Gastrocnemius medialis (tissue), 4 donors: ENCODE data around the gene ZNF860. TPM values are rescaled to one million over a fixed set of nuclear protein-coding genes. Genes with fewer than 3 reads are reported as not detected.

Experiments
- ATAC-seq, 2 donors: fragments of 150-250 bp; one replicate each; pipeline ENCODE4 v1.9.1; 2016
- DNase-seq, 2 donors: peaks; one replicate each; pipeline ENCODE4 v3.0.0-alpha.2; 2019
- H3K27ac ChIP-seq, 4 donors: fragments of 200-600 bp; sonication (generic); 1 replicate in 1 of 4; 2 replicates in 3 of 4; pipeline ENCODE4 v1.5.1; 2016 to 2018; ENCODE audit warnings: mild to moderate bottlenecking in 2 of 4, moderate library complexity in 1 of 4
- H3K27me3 ChIP-seq, 3 donors: fragments of 200-600 bp; sonication (generic) in 2 of 3; 1 replicate in 1 of 3; 2 replicates in 2 of 3; pipeline versions ENCODE4 v1.5.1 to v1.6.0; 2016 to 2019; ENCODE audit warnings: mild to moderate bottlenecking in 1 of 3, moderate library complexity in 1 of 3
- H3K36me3 ChIP-seq, 2 donors: fragments of 200-600 bp; sonication (generic) in 1 of 2; one replicate each; pipeline ENCODE4 v1.5.1; 2017 to 2018
- H3K4me1 ChIP-seq, 2 donors: fragments of 200-600 bp; sonication (generic) in 1 of 2; one replicate each; pipeline ENCODE4 v1.5.1; 2016 to 2017; ENCODE audit warnings: mild to moderate bottlenecking in 2 of 2
- H3K4me3 ChIP-seq, 4 donors: fragments of 200-600 bp; sonication (generic) in 3 of 4; 1 replicate in 1 of 4; 2 replicates in 3 of 4; pipeline ENCODE4 v1.5.1; 2016 to 2019; ENCODE audit warnings: mild to moderate bottlenecking in 2 of 4
- H3K9me3 ChIP-seq, 3 donors: fragments of 200-600 bp; sonication (generic) in 2 of 3; 1 replicate in 1 of 3; 2 replicates in 2 of 3; pipeline ENCODE4 v1.5.1; 2016 to 2019
- CTCF ChIP-seq, 5 experiments: fragments of 450-650 bp in 3 of 5; fragments of 200-600 bp in 2 of 5; sonication (generic) in 2 of 5; IDR thresholded peaks in 4 of 5; conservative IDR thresholded peaks in 1 of 5; 1 replicate in 4 of 5; 2 replicates in 1 of 5; pipeline ENCODE4 v1.5.1; 2016 to 2019; ENCODE audit warnings: antibody characterized with exemption in 5 of 5, mild to moderate bottlenecking in 3 of 5, moderate library complexity in 3 of 5
- POLR2A ChIP-seq, 2 donors: fragments of 450-650 bp; IDR thresholded peaks; one replicate each; pipeline ENCODE4 v1.6.1; 2017; ENCODE audit warnings: antibody characterized with exemption in 2 of 2, mild to moderate bottlenecking in 2 of 2, moderate library complexity in 2 of 2
- in situ Hi-C, 4 donors: fragments of 200-750 bp; cut with MboI; loops; one replicate each; pipeline versions ENCODE4 v1.15.0 to v1.8.0; 2017; ENCODE audit warnings: low sequenced_read_pairs in 4 of 4
- intact Hi-C: fragments of 100-400 bp; cut with DNase I; formaldehyde crosslinking; loops from one replicate; pipeline ENCODE4 v1.15.1; 2023; ENCODE audit warnings: low total_unique reads
- total RNA-seq, 4 donors: library from RNA; depleted of rRNA; stranded (reverse); fragments of >200 nt; gene quantifications; one replicate each; pipeline versions ENCODE4 v1.1.0 to v1.2.3, GENCODE V29; 2016

The ZNF860 gene
- total RNA-seq, 4 donors from 2014 or later: 0.07 TPM; not detected in 3

GRCh38 chr3:31952205-31952604 lies 29.3 kb upstream of the ZNF860 start:
- Histone ChIP-seq H3K9me3 (no peaks in the 10 kb centered on the region), H3K27ac (no peak overlapping the region), H3K4me3 (no peak overlapping the region), H3K27me3 (no peaks in the 10 kb centered on the region), H3K36me3 (peaks cover 0 to 2% of the 10 kb centered on the region in 2 donors), H3K4me1 (no peaks in the 10 kb centered on the region)
- in situ Hi-C loops: no loop called here
- ATAC-seq: no peak
- no peak for DNase-seq
- intact Hi-C loops: no loop called here
- TF ChIP-seq CTCF (IDR thresholded peaks at IDR 0.05 in 4 of 5, conservative IDR thresholded peaks at IDR 0.05 in 1 of 5): no peak
- TF ChIP-seq POLR2A (IDR thresholded peaks at IDR 0.05): no peak

GRCh38 chr3:31953091-31953490 lies 28.5 kb upstream of the ZNF860 start:
- Histone ChIP-seq H3K27me3 (no peaks in the 10 kb centered on the region), H3K4me1 (peaks cover 0 to 3% of the 10 kb centered on the region in 2 donors), H3K4me3 (no peak overlapping the region), H3K36me3 (peaks cover 0 to 2% of the 10 kb centered on the region in 2 donors), H3K27ac (no peak overlapping the region), H3K9me3 (no peaks in the 10 kb centered on the region)
- intact Hi-C loops: no loop called here
- in situ Hi-C loops: no loop called here
- DNase-seq (no peak), ATAC-seq (no peak)
- TF ChIP-seq CTCF (IDR thresholded peaks at IDR 0.05 in 4 of 5, conservative IDR thresholded peaks at IDR 0.05 in 1 of 5) (no peak), POLR2A (IDR thresholded peaks at IDR 0.05) (no peak)

GRCh38 chr3:31953636-31954035 lies 27.9 kb upstream of the ZNF860 start:
- intact Hi-C loops: no loop called here
- TF ChIP-seq POLR2A (IDR thresholded peaks at IDR 0.05) (no peak), CTCF (IDR thresholded peaks at IDR 0.05 in 4 of 5, conservative IDR thresholded peaks at IDR 0.05 in 1 of 5) (no peak)
- H3K36me3 ChIP-seq: peaks cover 0 to 2% of the 10 kb centered on the region in 2 donors
- no peaks in the 10 kb centered on the region for H3K27me3 ChIP-seq
- H3K27ac ChIP-seq: no peak overlapping the region
- H3K4me1 ChIP-seq: peaks cover 0 to 8% of the 10 kb centered on the region in 2 donors
- no peaks in the 10 kb centered on the region for H3K9me3 ChIP-seq
- H3K4me3 ChIP-seq: no peak overlapping the region
- in situ Hi-C loops: no loop called here
- DNase-seq: no peak
- no peak for ATAC-seq

GRCh38 chr3:31955581-31955980 lies 26.0 kb upstream of the ZNF860 start:
- in situ Hi-C loops: no loop called here
- no peak for ATAC-seq
- H3K4me3 ChIP-seq: no peak overlapping the region

More at GRCh38 chr3:31955581-31955980, 26.0 kb upstream of the ZNF860 start:
- no peak for DNase-seq
- H3K36me3 ChIP-seq: peaks cover 0 to 2% of the 10 kb centered on the region in 2 donors
- peaks cover 10 to 13% of the 10 kb centered on the region in 2 donors for H3K4me1 ChIP-seq
- no peak overlapping the region for H3K27ac ChIP-seq
- H3K9me3 ChIP-seq: no peaks in the 10 kb centered on the region
- no peaks in the 10 kb centered on the region for H3K27me3 ChIP-seq
- intact Hi-C loops: no loop called here
- TF ChIP-seq CTCF (IDR thresholded peaks at IDR 0.05 in 4 of 5, conservative IDR thresholded peaks at IDR 0.05 in 1 of 5) (no peak), POLR2A (IDR thresholded peaks at IDR 0.05) (no peak)
